ENCODE measurements around the gene CAPZA1.
A peak's percentile ranks its signal among the peaks of the same experiment; 100 is the strongest.

The CAPZA1 gene

DNA sequence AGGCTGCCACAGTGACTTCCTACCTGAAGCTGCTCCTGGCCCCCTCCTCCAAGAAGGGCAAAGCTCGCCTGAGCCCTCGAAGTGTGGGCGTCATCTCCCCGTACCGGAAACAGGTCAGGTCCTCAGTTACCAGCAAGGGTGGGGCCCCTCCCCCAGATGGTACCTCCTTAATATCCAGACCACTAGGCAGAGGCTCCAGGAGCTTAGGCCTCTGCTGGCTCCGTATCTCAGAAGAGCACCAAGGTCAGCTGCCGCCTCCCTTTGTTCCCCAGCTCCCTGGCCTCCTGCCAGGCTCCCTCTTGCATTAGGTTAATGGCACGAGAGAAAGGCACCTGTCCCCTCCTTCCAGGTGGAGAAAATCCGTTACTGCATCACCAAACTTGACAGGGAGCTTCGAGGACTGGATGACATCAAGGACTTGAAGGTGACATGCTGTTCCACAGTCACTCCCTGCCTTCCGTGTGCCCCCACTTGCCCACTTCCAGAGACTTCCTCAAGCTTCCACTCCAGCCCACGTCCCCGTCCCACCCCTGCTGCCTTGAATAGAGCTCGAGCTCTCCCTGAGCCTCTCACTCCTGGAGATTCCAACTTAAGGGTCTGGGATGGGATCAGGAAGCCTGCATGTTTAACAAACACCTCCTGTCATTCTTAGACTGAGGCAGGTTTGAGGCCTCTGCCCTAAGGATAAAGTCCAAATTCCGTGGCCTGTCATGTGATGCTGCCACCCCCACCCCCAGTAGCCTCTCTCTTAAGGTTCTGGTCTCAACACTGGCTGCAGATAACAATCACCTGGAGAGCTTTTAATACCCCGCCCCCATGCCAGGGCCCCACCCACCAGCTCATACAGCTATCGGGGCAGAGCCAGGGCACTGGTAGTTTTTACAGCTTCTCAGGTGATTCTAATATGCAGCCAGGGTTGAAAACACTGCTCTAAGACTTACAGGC, 79.0 kb downstream of the CAPZA1 start:
- FAIRE-seq: no peak
- DNase-seq (ENCODE audit: insufficient read length, low spot score): no peak

DNA sequence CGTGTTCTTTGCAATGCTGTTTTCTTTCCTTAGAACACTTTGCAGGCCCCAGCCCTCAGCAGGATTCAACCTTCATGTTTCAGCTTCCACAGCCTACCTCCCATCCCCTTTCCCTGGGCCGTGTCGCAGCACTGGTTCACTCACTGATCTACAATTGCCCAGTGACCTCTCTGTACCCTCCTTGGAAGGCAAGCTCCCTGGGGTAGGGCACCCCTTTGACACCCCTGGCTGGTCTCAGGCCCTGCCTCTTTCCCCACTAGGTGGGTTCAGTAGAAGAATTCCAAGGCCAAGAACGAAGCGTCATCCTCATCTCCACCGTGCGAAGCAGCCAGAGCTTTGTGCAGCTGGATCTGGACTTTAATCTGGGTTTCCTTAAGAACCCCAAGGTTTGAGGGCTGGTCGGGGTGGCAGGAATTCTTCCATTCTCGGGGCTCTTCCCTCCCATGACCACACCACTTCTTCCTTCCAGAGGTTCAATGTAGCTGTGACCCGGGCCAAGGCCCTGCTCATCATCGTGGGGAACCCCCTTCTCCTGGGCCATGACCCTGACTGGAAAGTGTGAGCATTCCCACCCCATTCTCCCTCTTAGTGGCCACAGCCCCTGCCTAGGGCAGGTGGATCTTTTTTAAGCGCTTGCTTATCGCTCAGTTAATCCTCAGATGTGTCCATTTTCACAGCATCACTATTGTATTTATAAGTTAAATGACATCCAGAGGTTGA, 80.0 kb downstream of the CAPZA1 start:
- DNase-seq (ENCODE audit: insufficient read length, low spot score) (no peak), FAIRE-seq (no peak)

DNA sequence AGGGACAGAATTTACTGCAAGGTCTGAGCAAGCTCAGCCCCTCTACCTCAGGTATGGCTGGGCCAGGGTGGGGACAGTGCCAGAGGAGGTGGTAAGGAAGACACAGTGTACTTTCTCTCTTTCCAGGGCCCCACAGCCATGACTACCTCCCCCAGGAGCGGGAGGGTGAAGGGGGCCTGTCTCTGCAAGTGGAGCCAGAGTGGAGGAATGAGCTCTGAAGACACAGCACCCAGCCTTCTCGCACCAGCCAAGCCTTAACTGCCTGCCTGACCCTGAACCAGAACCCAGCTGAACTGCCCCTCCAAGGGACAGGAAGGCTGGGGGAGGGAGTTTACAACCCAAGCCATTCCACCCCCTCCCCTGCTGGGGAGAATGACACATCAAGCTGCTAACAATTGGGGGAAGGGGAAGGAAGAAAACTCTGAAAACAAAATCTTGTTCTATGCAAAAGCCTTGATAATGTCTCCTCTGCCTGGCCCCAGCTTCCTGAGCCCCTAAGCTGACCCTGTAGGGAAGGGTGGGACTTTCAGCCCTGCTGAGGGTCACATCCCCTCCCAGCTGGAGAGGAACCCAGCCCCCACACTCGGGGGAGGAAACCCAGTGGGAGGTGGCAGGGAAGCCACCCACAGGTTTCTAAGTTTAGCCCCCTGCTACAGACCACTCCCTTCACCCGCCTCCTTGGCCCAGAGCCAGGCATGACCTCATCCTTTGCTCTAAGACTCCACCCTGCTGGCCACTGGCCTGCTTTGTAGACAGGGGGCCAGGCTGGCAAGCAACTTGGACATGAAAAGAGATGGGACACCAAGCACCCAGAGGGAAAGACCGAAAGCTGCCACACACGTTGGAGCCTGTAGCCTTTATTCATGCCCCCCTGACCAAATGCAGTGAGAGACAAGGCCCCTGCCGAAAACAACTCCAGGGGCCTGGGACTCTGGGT, 80.9 kb downstream of the CAPZA1 start:
- FAIRE-seq: no peak
- peak; percentile 68 for DNase-seq (ENCODE audit: insufficient read length, low spot score)

DNA sequence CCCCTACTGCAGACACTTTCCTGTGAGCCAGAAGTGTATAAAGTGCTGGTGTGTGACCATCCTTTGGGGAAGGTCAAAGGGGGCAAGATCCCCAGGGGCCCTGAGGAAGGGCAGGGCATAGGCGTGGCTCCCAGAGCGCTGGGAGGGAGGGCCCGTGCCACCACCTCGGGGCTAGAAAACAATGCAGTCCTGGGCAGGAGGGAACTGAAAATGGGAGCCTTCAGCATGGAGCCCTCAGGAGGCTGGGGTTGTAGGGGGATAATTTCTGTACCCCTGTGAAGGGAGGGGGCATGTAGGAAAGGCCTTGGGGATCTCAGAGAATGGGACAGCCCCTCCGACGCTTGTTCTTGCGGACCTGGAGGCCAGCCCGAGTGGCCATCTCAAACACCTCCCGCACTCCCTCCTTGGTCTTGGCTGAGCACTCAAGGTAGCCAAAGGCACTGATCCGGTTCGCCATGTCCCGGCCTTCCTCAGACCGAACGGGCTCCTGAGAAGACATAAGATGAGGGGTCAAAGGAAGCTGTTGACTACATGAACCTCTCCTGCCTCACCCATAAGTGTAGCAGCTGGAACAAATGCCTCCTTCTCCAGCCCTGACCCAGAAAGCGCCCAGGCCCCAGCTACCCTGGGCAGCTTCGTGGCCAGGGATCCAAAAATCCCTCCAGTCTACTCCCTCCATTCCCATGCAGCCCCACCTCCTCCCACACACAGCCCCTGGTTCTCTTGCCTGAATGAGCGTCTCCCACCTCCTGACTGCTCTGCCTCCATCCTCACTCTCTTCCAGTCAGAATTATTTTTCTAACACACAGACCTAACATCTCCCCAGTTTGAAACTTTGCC, 81.8 kb downstream of the CAPZA1 start:
- DNase-seq (ENCODE audit: insufficient read length, low spot score): no peak
- no peak for FAIRE-seq

DNA sequence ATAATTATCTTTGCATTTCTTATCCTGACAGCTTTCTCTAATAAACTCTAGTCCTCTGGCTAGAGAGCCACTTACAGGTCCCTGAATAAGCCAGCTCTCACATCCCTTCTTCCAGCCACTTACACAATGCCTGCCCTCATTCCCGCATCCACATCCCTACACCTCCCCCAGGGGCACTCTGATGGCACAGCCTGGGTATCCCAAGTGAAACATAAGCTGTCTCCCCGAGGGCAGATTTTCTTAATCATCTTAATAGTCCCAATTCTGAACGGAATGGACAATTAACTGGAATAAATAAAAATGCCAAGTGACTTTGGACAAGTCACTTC, 82.4 kb downstream of the CAPZA1 start:
- no peak for DNase-seq (ENCODE audit: insufficient read length, low spot score)
- no peak for FAIRE-seq

DNA sequence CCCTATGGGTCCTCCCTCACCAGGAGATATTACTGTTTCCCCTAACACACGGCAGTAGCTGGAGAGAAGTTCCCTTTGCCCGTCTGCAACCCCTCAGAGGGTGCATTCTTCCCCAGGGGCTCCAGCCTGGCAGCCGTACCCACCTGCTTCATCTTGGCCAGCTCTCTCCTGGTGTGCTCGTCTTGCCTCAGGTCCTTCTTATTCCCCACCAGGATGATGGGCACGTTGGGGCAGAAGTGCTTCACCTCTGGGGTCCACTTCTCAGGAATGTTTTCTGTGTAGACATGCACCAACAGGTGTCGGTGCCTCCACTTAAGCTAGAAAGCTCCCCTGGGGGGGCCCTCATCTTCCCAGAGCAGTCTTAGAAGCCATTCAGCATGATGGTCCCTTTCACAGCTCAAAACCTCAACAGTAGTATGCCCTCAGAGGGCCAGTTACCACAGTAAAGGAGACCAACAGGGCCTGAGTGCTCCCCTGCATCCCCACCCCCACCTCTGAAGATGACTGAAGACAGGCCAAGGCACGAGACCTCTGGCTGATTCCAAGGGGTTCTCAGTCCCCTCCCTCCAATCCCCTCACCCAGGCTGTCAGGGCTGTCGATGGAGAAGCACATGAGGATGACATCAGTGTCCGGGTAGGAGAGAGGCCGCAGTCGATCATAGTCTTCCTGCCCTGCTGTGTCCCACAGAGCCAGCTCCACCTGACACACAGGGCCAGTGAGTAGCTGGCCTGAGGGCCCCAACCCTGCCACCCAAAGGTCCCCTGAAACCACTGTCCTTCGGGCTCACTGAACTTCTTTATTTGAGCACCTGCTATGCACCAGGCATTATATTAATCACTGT, 83.0 kb downstream of the CAPZA1 start:
- FAIRE-seq (no peak), DNase-seq (ENCODE audit: insufficient read length, low spot score) (no peak)

DNA sequence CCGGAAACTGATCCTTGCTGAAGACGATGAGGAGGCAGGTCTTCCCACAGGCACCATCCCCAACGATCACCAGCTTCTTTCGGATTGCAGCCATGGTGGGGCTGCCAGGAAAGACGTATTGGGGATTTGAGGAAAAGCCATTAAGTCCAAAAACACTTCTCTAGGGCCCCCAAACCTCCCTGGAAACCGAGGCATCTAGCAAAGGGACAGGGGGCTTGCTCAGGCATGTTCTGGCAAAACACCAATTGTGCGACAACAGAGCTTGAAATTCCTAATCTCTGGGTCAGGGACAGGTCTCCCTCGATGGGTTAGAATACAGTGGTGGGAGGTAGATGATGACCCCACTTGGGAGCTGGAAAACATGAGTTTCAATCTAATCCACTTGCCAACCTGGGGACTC, 84.1 kb downstream of the CAPZA1 start:
- DNase-seq (ENCODE audit: insufficient read length, low spot score) (no peak), FAIRE-seq (no peak)

DNA sequence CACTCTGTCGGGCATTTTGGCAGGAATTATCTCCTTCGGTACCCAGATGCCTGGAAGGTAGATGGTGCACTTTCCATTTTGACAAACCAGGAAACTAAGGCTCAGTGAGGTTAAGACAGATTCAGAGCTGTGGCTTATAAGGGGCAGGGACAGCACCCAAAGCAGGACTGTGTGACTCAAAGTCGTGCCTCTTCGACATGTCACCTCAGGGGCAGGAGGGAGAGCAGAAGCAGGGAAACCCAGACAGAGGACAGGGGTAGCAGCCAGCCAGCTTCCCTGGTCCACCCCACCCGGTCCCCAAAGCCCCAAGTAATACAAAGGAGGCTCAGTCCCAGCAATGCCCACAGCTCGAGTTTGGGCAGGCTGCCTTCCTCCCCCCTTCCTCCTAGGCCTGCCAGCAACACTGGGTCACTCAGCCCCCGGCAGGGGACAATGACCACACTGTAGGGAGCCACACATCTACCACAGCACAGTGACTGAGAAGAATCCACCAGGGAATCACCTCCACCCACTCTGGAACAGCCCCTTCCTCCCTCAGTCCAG, 84.8 kb downstream of the CAPZA1 start:
- DNase-seq (ENCODE audit: insufficient read length, low spot score) (no peak), FAIRE-seq (no peak)

DNA sequence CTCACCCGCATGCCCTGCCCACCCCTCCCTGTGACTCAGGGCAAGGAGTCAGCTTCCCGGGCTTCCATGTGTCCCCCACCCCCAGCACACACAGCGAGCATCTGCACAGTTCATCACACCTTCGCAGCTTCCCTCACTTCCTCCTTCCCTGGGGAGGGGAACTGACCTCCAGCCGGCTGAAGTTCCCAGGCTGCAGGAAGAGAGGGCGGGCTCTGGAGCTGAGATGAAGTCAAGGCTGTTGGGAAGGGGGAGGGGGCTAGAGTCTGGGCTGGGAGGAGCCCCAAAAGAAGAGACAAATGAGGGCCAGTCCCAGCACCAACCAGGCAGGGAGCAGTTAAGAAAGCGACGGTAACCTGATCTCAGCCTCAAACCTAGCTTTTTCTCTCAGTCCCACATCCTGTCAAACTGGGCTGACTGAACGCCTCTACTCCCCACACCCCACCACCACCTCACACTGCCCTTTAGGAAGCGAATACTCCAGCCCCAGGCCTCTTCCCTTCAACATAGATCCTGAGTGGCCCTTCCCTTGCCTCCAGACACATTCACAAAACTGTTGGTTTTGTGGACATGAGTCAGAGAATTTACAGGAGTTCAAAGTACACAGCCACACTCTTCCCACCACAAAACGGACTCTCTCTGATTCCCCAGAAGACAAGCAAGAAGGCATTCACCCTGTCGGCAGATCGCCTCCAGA, 85.4 kb downstream of the CAPZA1 start:
- FAIRE-seq (no peak), DNase-seq (ENCODE audit: insufficient read length, low spot score) (peak; percentile 85)

DNA sequence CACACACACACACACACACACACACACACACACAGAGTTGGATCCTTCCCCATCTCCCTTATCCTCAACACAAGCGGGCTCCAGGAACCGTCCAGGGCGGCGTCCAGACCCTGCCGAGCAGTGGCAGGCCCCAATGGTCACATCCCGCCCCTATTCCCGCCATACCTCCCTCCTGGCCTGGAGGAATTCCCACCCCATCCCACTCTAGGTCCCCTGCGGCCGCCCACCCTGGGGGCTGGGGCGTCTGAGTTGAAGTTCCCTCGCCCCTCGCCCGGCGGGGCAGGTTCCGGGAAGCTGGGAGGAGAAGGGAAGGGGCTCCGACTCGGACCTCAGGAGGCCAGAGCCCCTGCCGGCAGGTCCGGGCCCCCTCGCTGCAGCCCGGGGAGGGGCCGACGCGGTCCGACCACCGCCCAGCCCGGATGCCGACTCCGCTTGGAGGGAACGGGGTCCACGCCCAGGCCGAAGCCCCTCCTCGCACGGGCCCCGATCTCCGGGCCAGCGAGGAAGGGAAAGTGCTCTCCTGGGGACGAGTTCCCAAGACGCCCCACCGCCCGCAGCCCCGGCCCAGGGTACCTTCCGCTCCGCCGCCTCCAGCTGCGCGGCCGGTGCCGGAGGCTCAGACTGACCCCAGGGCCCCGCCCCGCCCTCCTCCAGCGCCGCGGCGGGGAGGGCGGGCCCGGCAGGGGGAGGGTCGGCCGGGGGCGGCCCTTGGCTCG, 87.0 kb downstream of the CAPZA1 start, which contains the start of gene RHOC:
Gene RHOC (minus strand): TSS at position 623 of the 716 bp plus-strand sequence. CDS start 3,328 bp downstream, outside the sequence.
- DNase-seq (ENCODE audit: insufficient read length, low spot score) (peak; percentile 41), FAIRE-seq (no peak)

DNA sequence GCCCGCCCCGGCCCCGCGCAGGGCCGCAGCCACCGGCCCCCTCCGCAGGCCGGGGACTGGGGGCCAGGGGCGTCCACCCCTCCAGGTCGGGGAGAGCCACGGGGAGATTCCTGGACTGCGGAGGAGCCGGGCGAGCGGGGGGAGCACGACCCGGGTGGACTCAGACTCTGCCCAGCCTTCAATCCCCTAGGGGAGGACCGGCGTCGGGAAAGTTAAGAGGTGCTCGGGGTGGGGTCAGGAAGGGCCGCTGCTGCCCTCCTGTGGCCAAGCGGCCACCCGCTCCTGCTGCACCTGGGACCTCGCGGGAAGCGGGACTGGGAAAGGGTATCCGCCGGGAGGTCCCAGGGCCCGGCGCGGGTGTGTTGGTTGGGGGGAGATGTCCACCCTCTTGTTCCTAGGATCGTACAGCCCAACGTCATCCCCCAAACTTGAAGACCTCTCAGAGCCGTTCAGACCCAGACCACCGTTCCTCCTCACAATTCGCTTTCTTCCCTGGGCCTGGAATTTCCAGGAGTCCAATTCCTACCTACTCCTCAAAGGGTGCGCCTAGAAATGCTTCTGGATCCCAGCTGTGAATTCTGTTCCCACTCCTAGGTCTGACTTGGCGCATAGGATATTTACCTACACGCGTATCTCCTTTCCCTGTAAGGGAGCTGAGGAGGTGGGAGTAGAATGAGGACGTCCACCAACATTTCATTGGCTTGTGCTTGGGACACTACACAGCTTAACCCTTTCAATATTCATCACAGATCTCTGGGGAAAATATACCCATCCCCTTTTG, 87.8 kb downstream of the CAPZA1 start:
- FAIRE-seq (no peak), DNase-seq (ENCODE audit: insufficient read length, low spot score) (peak; percentile 75)

DNA sequence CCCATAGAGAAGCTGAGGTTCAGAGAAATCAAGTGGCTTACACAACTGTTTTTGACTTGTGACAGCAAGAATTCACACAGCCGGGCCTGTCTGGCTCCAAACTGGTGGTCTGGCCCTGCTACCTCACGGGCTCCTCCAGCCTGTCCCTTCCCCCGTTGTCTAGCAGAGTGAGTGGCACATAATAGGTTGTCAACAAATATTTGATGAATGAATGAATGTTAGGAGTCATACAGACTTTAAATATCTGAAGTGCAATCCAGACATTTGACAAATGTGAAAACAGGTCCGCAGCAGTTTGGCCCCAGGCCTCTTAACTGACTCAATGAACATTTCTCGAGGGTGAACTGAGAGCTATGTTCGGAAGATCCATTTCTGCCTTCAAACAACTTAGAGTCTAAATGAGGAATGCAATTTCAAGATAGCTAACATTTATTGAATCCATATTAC, 88.4 kb downstream of the CAPZA1 start:
- DNase-seq (ENCODE audit: insufficient read length, low spot score) (no peak), FAIRE-seq (no peak)

DNA sequence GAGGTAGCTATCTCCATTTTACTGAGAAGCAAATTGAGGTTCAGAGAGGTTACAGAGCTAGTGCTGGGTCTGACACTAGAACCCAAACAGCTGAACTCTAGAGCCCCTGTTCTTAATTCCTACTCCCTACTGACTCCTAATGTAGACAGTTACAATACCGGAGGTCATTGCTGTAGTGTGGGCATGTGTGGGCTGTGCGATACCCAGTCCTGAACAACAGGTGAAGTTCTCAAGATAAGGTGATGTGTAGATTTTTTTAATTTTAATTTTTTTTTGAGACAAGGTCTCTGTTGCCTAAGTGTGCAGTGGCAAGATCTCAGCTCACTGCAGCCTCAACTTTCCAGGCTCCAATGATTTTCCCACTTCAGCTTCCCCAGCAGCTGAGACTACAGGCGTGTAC, 88.9 kb downstream of the CAPZA1 start:
- DNase-seq (ENCODE audit: insufficient read length, low spot score): no peak
- no peak for FAIRE-seq

DNA sequence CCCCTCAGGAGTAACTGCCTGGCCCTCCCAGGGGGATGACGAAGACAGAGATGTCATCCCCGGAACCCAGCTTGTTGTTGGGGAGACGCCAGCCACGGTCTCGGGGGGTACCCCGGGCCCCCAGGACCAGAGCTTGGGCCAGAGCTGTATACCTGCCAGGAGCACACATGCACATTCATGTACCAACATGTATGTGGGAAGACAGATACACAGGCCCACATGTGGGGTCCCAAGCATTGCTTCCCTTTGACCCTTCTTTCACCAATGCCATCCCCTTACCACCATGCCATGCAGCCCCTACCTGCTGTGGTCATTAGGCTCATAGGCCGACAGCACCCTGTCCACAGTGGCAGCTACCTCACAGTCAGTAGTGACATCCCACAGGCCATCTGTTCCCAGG, 90.5 kb downstream of the CAPZA1 start:
- FAIRE-seq (no peak), DNase-seq (ENCODE audit: insufficient read length, low spot score) (no peak)

DNA sequence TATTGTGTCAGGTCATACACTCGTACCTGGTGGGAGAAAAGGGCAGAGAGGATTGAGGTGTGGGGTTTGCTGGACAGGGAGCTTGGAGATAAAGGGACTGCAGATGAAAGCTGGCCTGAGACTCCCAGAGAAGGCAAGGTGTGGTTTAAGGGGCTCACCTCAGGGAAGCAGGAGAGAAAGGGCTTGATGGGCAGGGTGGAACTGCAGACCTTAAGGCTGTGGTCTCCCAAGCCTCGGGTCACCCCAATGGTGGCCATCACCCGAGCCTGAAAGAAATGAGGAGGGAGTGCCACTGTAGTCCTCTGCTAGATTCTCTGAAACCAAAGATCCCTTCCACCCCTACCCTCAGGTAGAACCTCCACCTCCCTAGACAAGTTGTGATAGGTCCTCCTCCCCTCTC, 91.0 kb downstream of the CAPZA1 start:
- no peak for FAIRE-seq
- no peak for DNase-seq (ENCODE audit: insufficient read length, low spot score)

DNA sequence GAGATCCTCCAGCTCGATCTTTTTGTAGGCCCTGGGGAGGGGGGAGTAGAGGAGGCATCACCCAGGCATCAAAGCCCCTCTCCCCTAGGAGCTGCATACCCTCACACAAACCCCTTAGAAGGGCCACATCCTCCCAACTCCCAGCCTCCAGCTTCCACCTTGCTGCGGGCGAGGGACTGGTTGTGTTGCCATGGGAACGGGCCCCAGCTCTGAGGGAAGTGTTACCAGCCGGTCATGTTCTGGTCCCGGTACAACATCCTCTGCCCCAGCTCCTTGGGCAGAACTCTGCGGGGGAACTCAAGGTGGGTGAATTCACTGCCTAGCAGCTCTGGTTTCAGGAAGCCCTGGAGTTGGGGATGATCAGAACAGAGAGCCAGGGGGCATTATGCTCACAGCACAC, 91.4 kb downstream of the CAPZA1 start:
- no peak for FAIRE-seq
- DNase-seq (ENCODE audit: insufficient read length, low spot score): no peak

DNA sequence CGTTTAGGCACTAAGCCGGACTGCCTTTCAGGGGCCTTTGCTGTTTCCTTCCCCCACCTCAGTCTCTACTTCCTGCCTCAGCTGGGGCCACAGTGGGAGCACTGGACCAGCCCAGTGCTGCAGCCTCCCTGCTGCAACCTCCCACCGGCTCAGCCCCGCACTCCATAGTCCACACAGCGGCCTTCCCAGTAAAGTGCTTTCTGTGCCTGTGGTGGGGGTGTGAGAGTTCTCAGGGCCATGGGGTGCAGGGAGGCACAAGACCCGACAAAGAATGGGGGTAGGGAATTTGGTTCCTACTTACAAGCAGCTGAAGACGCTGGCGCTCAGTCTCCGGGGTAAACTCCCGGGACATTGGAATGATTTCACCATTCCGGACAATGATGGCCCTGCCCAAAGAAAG, 92.0 kb downstream of the CAPZA1 start:
- FAIRE-seq: no peak
- DNase-seq (ENCODE audit: insufficient read length, low spot score): no peak

Data from HTR-8/SVneo (cell line).